Kidney (tissue), 14 donors: Measurements from ENCODE around the gene TTC39C. TPM values are rescaled to one million over a fixed set of nuclear protein-coding genes. Genes with fewer than 3 reads are reported as not detected.

Experiments used
- DNase-seq, 5 donors: peaks; one replicate each; pipeline ENCODE4 v3.0.0-alpha.2; 2013 to 2020
- FAIRE-seq: peaks from 2 replicates; lab custom pipeline; 2012; peaks lifted over from hg19 to GRCh38; lab: Jason Lieb, UNC
- H3K27ac ChIP-seq, 2 donors: one replicate each; pipeline ENCODE4 v1.7.0; 2013; ENCODE audit warnings: low read depth in 2 of 2, low read length in 2 of 2, inconsistent platforms in 1 of 2
- H3K27me3 ChIP-seq: one replicate; pipeline ENCODE4 v1.7.1; 2013; ENCODE audit warnings: low read length, inconsistent platforms; ENCODE audit not compliant: control insufficient read depth, insufficient read depth
- H3K36me3 ChIP-seq, 3 donors: one replicate each; pipeline versions ENCODE4 v1.7.0 to v1.7.1; 2013; ENCODE audit warnings: low read length in 3 of 3, control low read depth in 1 of 3, inconsistent platforms in 1 of 3; ENCODE audit not compliant: insufficient read depth in 3 of 3, control insufficient read depth in 2 of 3
- H3K4me1 ChIP-seq, 3 donors: one replicate each; pipeline versions ENCODE4 v1.7.0 to v1.7.1; 2013; ENCODE audit warnings: low read length in 3 of 3, inconsistent platforms in 1 of 3, low read depth in 1 of 3; ENCODE audit not compliant: control insufficient read depth in 2 of 3, insufficient read depth in 2 of 3
- H3K4me3 ChIP-seq, 3 donors: one replicate each; pipeline versions ENCODE4 v1.7.0 to v1.8.1; 2013; ENCODE audit warnings: low read length in 3 of 3, control low read depth in 1 of 3, inconsistent platforms in 1 of 3
- H3K9ac ChIP-seq, 3 donors: one replicate each; pipeline versions ENCODE4 v1.7.0 to v1.7.1; 2013; ENCODE audit warnings: low read length in 3 of 3, control low read depth in 1 of 3, inconsistent platforms in 1 of 3
- H3K9me3 ChIP-seq, 3 donors: one replicate each; pipeline versions ENCODE4 v1.7.0 to v1.7.1; 2013; ENCODE audit warnings: low read length in 3 of 3, control low read depth in 1 of 3, inconsistent platforms in 1 of 3; ENCODE audit not compliant: control insufficient read depth in 2 of 3, insufficient read depth in 1 of 3
- intact Hi-C: fragments of 100-400 bp; cut with DNase I; formaldehyde crosslinking; loops from one replicate; pipeline ENCODE4 v1.11.1; 2022
- polyA plus RNA-seq: library from polyadenylated mRNA; stranded (reverse); fragments of 350-450 nt; fragmentation: Illumina TruSeq; extraction: RNeasy Lipid Tissue Mini Kit (QIAGEN cat#74804); gene quantifications from one replicate; pipeline ENCODE4 v1.2.3, GENCODE V29; 2014; ENCODE audit warnings: low read depth, low replicate concordance; ENCODE audit not compliant: insufficient read depth
- total RNA-seq: library from RNA; stranded (reverse); fragmentation: NEBNext Ultra II Directional; extraction: Animal tissue kit (Norgen Biotek cat#: 25700); gene quantifications from one replicate; pipeline ENCODE4 v1.2.1, GENCODE V29; 2021
- TF ChIP-seq, protein P1 (sequence below): IDR thresholded peaks from 3 replicates; pipeline ENCODE4 v1.5.1; 2012; ENCODE audit warnings: mild to moderate bottlenecking, moderate library complexity, borderline replicate concordance; ENCODE audit not compliant: insufficient read depth; ENCODE audit errors: extremely low read depth
- donor health status: control.
- donor health status: control.
- donor health status: control.
- donor health status: control.
- donor health status: control.
- donor health status: DM: yes; HTN: yes; CAD: no.
- donor health status: Normal renal cell carcinoma (clear cell type).

The TTC39C gene
- total and polyA plus RNA-seq, 2 donors from 2014 or later = 2.8 to 17.4 TPM

DNA sequence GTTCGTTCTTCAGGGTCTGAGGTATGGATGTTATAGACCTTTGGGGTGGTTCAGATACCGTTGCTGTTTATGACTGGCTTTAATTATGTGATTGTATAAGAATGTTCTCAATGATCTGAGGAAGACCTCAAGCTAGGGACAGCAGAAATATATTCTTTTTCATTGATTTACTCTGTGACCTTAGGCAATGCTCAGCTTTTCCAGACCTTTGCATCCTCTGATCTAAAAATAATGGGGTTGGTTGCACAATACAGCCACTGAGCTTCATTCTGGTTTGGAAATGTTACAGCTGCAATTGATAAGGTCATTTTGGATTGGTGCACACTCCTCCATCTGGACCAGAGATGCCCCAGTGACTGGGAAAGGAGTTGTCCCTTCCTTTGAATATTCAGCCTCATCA, 107.1 kb downstream of the TTC39C start:
- H3K4me3 ChIP-seq = no peak overlapping the region
- TF ChIP-seq, protein P1, sequence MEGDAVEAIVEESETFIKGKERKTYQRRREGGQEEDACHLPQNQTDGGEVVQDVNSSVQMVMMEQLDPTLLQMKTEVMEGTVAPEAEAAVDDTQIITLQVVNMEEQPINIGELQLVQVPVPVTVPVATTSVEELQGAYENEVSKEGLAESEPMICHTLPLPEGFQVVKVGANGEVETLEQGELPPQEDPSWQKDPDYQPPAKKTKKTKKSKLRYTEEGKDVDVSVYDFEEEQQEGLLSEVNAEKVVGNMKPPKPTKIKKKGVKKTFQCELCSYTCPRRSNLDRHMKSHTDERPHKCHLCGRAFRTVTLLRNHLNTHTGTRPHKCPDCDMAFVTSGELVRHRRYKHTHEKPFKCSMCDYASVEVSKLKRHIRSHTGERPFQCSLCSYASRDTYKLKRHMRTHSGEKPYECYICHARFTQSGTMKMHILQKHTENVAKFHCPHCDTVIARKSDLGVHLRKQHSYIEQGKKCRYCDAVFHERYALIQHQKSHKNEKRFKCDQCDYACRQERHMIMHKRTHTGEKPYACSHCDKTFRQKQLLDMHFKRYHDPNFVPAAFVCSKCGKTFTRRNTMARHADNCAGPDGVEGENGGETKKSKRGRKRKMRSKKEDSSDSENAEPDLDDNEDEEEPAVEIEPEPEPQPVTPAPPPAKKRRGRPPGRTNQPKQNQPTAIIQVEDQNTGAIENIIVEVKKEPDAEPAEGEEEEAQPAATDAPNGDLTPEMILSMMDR = no peak
- H3K36me3 ChIP-seq = no peaks in the 10 kb centered on the region
- FAIRE-seq (no peak), DNase-seq (no peak)
- no peak overlapping the region for H3K9ac ChIP-seq
- H3K27ac ChIP-seq = no peak overlapping the region
- intact Hi-C loops = no loop called here
- no peaks in the 10 kb centered on the region for H3K9me3 ChIP-seq
- no peaks in the 10 kb centered on the region for H3K27me3 ChIP-seq
- no peaks in the 10 kb centered on the region for H3K4me1 ChIP-seq

DNA sequence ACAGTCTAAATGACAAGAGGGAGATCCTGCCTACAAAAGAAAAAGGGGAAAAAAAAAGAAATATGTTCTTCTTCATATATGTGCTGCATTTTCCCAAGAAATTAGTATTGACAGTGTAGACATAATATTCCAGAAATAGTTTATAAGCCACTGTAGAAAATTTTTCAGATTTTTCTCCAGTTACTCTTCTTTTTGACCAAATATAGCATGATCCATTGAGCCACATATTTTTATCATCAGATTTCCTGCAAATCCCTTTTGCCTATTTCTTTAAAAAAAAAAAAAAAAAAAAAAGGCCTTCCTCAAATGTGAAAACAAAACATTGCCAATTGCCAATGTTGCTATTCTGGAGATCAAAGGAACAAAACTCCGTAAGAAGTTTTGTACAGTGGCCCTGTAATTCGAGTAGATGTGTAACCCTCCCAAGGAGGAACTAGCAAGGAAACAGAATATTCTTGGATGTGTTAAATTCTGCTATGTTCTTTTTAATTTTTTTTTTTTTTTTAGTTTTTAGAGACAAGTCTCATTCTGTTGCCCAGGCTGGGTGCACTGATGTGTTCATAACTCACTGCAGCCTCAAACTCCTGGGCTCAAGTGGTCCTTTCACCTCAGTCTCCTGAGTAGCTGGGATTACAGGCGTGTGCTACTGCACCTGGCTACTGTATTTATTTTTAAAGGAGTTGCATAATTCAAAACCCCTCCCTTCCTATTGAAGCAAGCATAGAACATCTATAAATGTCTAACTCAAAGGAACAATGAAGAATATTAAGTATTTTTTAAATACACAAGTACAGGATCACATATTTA, 111.8 kb downstream of the TTC39C start:
- Histone ChIP-seq H3K9me3 (no peaks in the 10 kb centered on the region), H3K36me3 (no peaks in the 10 kb centered on the region), H3K9ac (no peak overlapping the region), H3K4me3 (no peak overlapping the region), H3K4me1 (no peaks in the 10 kb centered on the region), H3K27ac (no peak overlapping the region), H3K27me3 (no peaks in the 10 kb centered on the region)
- intact Hi-C loops = no loop called here
- TF ChIP-seq, protein P1 = no peak
- DNase-seq (no peak), FAIRE-seq (no peak)

DNA sequence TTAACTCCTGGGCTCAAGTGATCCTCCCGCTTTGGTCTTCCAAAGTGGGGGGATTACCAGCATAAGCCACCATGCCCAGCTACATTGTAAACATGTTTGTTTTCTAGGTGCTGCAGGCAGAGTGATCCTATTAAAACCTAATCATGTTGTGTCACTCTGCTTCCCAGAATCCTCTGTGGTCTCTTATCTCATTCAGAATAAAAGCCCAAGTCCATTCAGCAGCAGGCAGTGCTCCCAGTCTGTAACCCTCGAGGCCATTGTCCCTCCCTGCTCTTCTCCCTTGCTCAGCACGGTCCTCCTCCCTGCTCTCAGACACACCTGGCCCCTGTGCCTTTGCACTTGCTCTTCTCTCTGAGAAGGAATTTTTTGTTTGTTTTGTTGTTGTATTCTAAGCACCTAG, 113.2 kb downstream of the TTC39C start:
- Histone ChIP-seq H3K9ac (no peak overlapping the region), H3K27me3 (no peaks in the 10 kb centered on the region), H3K4me3 (no peak overlapping the region), H3K9me3 (no peaks in the 10 kb centered on the region), H3K27ac (no peak overlapping the region), H3K36me3 (no peaks in the 10 kb centered on the region), H3K4me1 (no peaks in the 10 kb centered on the region)
- no peak for FAIRE-seq
- no peak for DNase-seq
- TF ChIP-seq, protein P1 = no peak
- intact Hi-C loops = no loop called here
